Astrocyte (in vitro differentiated cells and primary cell): ENCODE measurements around the gene DLST. TPM values are rescaled to one million over a fixed set of nuclear protein-coding genes. Genes with fewer than 3 reads are reported as not detected.

Source experiments
- DNase-seq: peaks from one replicate; pipeline ENCODE4 v3.0.0-alpha.2; 2010; ENCODE audit warnings: low read depth
- FAIRE-seq: peaks from 2 replicates; lab custom pipeline; 2011; peaks lifted over from hg19 to GRCh38; lab: Jason Lieb, UNC
- H2AFZ ChIP-seq: 2 replicates; pipeline ENCODE4 v1.6.0; 2012; ENCODE audit warnings: low read depth, low read length, inconsistent platforms
- H3K27ac ChIP-seq: 2 replicates; pipeline ENCODE4 v1.5.1; 2011; ENCODE audit warnings: low read depth, low read length, inconsistent platforms
- H3K27me3 ChIP-seq: 2 replicates; pipeline ENCODE4 v1.6.0; 2011; ENCODE audit warnings: low read length, inconsistent platforms; ENCODE audit not compliant: insufficient read depth
- H3K36me3 ChIP-seq: 2 replicates; pipeline ENCODE4 v1.5.1; 2011; ENCODE audit warnings: low read length, inconsistent platforms; ENCODE audit not compliant: insufficient read depth
- H3K4me1 ChIP-seq: 2 replicates; pipeline ENCODE4 v1.5.1; 2011; ENCODE audit warnings: low read length, inconsistent platforms; ENCODE audit not compliant: insufficient read depth
- H3K4me2 ChIP-seq: 2 replicates; pipeline ENCODE4 v1.6.0; 2012; ENCODE audit warnings: low read length, inconsistent platforms
- H3K4me3 ChIP-seq: 2 replicates; pipeline ENCODE4 v1.5.1; 2011; ENCODE audit warnings: low read depth, mild to moderate bottlenecking, low read length, inconsistent platforms; ENCODE audit not compliant: insufficient read depth
- H3K79me2 ChIP-seq: 2 replicates; pipeline ENCODE4 v1.6.0; 2012; ENCODE audit warnings: mild to moderate bottlenecking, low read length, inconsistent platforms; ENCODE audit not compliant: insufficient read depth
- H3K9ac ChIP-seq: 2 replicates; pipeline ENCODE4 v1.6.0; 2012; ENCODE audit warnings: mild to moderate bottlenecking, low read length, inconsistent platforms
- H3K9me3 ChIP-seq: 2 replicates; pipeline ENCODE4 v1.5.1; 2012; ENCODE audit warnings: low read depth, mild to moderate bottlenecking, low read length, inconsistent platforms; ENCODE audit not compliant: insufficient read depth
- H4K20me1 ChIP-seq: 2 replicates; pipeline ENCODE4 v1.6.0; 2012; ENCODE audit warnings: low read length, inconsistent platforms; ENCODE audit not compliant: insufficient read depth
- H3K27ac Mint-ChIP-seq: one replicate; pipeline ENCODE4 v1.8.0; 2021; ENCODE audit warnings: mild to moderate bottlenecking, mixed read lengths; ENCODE audit not compliant: unreplicated experiment
- H3K27me3 Mint-ChIP-seq: one replicate; pipeline ENCODE4 v1.8.0; 2021; ENCODE audit warnings: low read depth, mixed read lengths; ENCODE audit not compliant: unreplicated experiment
- H3K36me3 Mint-ChIP-seq: one replicate; pipeline ENCODE4 v1.8.0; 2021; ENCODE audit warnings: low read depth, mixed read lengths; ENCODE audit not compliant: unreplicated experiment
- H3K4me1 Mint-ChIP-seq: one replicate; pipeline ENCODE4 v1.8.0; 2021; ENCODE audit warnings: low read depth, mixed read lengths; ENCODE audit not compliant: unreplicated experiment
- H3K4me3 Mint-ChIP-seq: one replicate; pipeline ENCODE4 v1.8.0; 2021; ENCODE audit warnings: mild to moderate bottlenecking, moderate library complexity, mixed read lengths; ENCODE audit not compliant: unreplicated experiment
- H3K9me3 Mint-ChIP-seq: one replicate; pipeline ENCODE4 v1.8.0; 2021; ENCODE audit warnings: mild to moderate bottlenecking, mixed read lengths; ENCODE audit not compliant: unreplicated experiment
- CTCF ChIP-seq: IDR thresholded peaks from 2 replicates; pipeline ENCODE4 v1.5.1; 2011; ENCODE audit warnings: low read depth, mild to moderate bottlenecking, inconsistent platforms, low read length, moderate library complexity; ENCODE audit not compliant: insufficient read depth
- EZH2 ChIP-seq: IDR thresholded peaks from 2 replicates; pipeline ENCODE4 v1.6.1; 2012; ENCODE audit warnings: mild to moderate bottlenecking, low read length, inconsistent platforms; ENCODE audit not compliant: insufficient read depth
- total RNA-seq: library from RNA; stranded (reverse); gene quantifications from 2 replicates; pipeline ENCODE4 v1.2.1, GENCODE V29; 2021

DLST gene
- total RNA-seq, 1 donor from 2014 or later: 90.6 TPM

GRCh38 chr14:74948228-74949175 lies 66.8 kb downstream of the DLST start:
- DNase-seq (no peak), FAIRE-seq (no peak)
- peaks cover 6% of the 10 kb centered on the region for H3K36me3 Mint-ChIP-seq
- Histone ChIP-seq H3K27me3 (no peaks in the 10 kb centered on the region), H3K36me3 (no peaks in the 10 kb centered on the region), H3K9ac (no peak overlapping the region), H3K79me2 (no peaks in the 10 kb centered on the region), H4K20me1 (no peaks in the 10 kb centered on the region), H3K4me3 (no peak overlapping the region), H3K27ac (no peak overlapping the region), H3K9me3 (no peaks in the 10 kb centered on the region), H2AFZ (no peak overlapping the region), H3K4me1 (no peaks in the 10 kb centered on the region), H3K4me2 (no peak overlapping the region)
- H3K27ac Mint-ChIP-seq: no peak overlapping the region
- H3K9me3 Mint-ChIP-seq: no peaks in the 10 kb centered on the region
- no peak for TF ChIP-seq EZH2
- TF ChIP-seq CTCF: no peak
- H3K27me3 Mint-ChIP-seq: peaks cover 25% of the 10 kb centered on the region
- no peak overlapping the region for H3K4me3 Mint-ChIP-seq
- peaks cover 8% of the 10 kb centered on the region for H3K4me1 Mint-ChIP-seq

- Mint-ChIP-seq H3K4me3 (no peak overlapping the region), H3K9me3 (no peaks in the 10 kb centered on the region), H3K36me3 (peaks cover 6% of the 10 kb centered on the region), H3K4me1 (peaks cover 8% of the 10 kb centered on the region), H3K27ac (no peak overlapping the region), H3K27me3 (peaks cover 25% of the 10 kb centered on the region)
- H3K4me2 ChIP-seq: no peak overlapping the region
- peaks cover 6% of the 10 kb centered on the region for H3K79me2 ChIP-seq
- H2AFZ ChIP-seq: no peak overlapping the region
- no peak for FAIRE-seq
- no peak overlapping the region for H3K9ac ChIP-seq
- no peak for DNase-seq
- no peak for TF ChIP-seq EZH2
- TF ChIP-seq CTCF: no peak
- H3K27me3 ChIP-seq: no peaks in the 10 kb centered on the region
- H3K4me3 ChIP-seq: no peak overlapping the region
- no peaks in the 10 kb centered on the region for H3K36me3 ChIP-seq
- peaks cover 5% of the 10 kb centered on the region for H3K4me1 ChIP-seq
- no peaks in the 10 kb centered on the region for H4K20me1 ChIP-seq
- no peaks in the 10 kb centered on the region for H3K9me3 ChIP-seq
- H3K27ac ChIP-seq: no peak overlapping the region
Observed at GRCh38 chr14:74949191-74949601, 67.5 kb downstream of the DLST start.
